HG03175 (cell line): Measurements from ENCODE around the gene KHSRP.
"Not testable (repeated sequence)": the region's sequence is repeated elsewhere in the genome, so short reads cannot be mapped to it uniquely, and the experiment has no call there.

Source experiments
- ATAC-seq: cut with Tn5 transposase; IDR thresholded peaks from one replicate; pipeline ENCODE4 v1.9.1; 2021; ENCODE audit warnings: mild to moderate bottlenecking, moderate library complexity; ENCODE audit not compliant: unreplicated experiment

KHSRP gene

GRCh38 chr19:6452223-6452614, 27.6 kb upstream of the KHSRP start:
- ATAC-seq = no peak

GRCh38 chr19:6451583-6452222, 27.1 kb upstream of the KHSRP start:
- ATAC-seq = no peak

- no peak for ATAC-seq
Measured at GRCh38 chr19:6450166-6450565, 25.6 kb upstream of the KHSRP start.

GRCh38 chr19:6448045-6448444, 23.4 kb upstream of the KHSRP start:
- ATAC-seq = no peak

- ATAC-seq = no peak
Measured at GRCh38 chr19:6446452-6446851, 21.8 kb upstream of the KHSRP start.

- ATAC-seq = no peak
Measured at GRCh38 chr19:6443986-6444385, 19.4 kb upstream of the KHSRP start.

GRCh38 chr19:6442087-6442688, 17.6 kb upstream of the KHSRP start:
- ATAC-seq = no peak

GRCh38 chr19:6440905-6441304, 16.3 kb upstream of the KHSRP start:
- ATAC-seq = no peak

GRCh38 chr19:6439743-6440142, 15.1 kb upstream of the KHSRP start:
- ATAC-seq = no peak

GRCh38 chr19:6433663-6434062, 9.1 kb upstream of the KHSRP start, which contains the start of gene SLC25A41:
Gene SLC25A41, minus strand, starts transcription at chr19:6433763. Its CDS starts 70 bp downstream, at chr19:6433693.
- no peak for ATAC-seq

- no peak for ATAC-seq
Measured at GRCh38 chr19:6433165-6433564, 8.6 kb upstream of the KHSRP start.

GRCh38 chr19:6431891-6432290, 7.3 kb upstream of the KHSRP start:
- no peak for ATAC-seq

- ATAC-seq = no peak
Measured at GRCh38 chr19:6429419-6430221, 5.0 kb upstream of the KHSRP start.

- not testable (repeated sequence) for ATAC-seq
Measured at GRCh38 chr19:6428692-6429418, 4.2 kb upstream of the KHSRP start.

GRCh38 chr19:6427131-6427530, 2.5 kb upstream of the KHSRP start:
- ATAC-seq = no peak

- ATAC-seq = no peak
Measured at GRCh38 chr19:6425732-6426620, 1.4 kb upstream of the KHSRP start.

- peak; percentile 84 for ATAC-seq
Measured at GRCh38 chr19:6424939-6425731, 524 bp upstream of the KHSRP start.

GRCh38 chr19:6423499-6424194, 964 bp downstream of the KHSRP start:
- ATAC-seq = no peak
